ENCODE results near the gene C6orf89. TPM values are rescaled to one million over a fixed set of nuclear protein-coding genes. Genes with fewer than 3 reads are reported as not detected.

The C6orf89 gene
- total and polyA plus RNA-seq, 4 donors = 16.7 to 59.7 (median 39.8) TPM

DNA sequence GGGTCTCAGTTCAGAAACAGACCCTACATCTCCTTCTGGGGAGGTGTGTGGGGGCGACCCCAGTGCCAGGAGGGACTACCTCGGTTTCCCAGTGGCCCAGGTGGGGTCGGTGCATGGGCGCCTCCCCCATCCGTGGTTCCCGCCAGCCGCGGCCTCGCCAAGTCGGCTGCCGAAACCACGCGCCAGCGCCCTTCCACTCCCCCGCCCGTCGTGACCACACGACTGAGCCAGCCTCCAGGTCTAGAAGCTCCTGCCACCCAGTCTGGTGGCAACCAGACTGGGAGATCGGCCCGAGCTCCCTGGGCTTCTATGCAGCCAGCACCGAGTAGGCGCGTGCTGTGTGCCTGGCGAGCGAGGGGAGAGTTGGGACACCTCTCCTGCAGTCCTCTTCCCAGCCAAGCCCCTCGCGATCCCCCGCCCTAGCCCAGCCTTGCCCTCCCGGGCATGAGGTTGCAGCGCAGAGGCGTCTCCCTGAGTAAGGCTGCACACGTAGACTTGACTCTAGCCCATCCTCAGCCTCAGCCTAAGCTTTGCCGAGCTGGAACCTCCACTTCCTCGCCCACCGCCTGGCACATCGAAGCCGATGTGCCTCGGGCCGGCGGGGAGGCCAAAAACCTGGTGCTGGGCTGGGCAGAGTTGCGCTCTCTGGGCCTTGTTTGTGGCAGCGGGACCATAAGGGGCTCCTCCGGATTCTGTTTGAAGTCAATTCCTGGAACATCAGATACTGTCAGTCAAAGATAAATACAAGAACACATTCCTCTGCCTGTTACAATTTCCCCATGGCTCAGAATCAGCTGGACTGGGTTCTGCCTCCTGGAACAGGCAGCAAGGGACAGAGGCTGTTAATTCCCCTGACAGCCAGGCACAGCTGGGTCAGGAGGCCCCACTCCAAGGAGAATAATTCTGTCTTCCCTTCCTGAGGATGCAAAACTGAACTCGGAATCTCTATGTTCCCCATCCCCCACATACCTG is 45.0 kb upstream of the C6orf89 start:
- H3K4me3 ChIP-seq (ENCODE audit: low read length in 2 of 2) = peak overlapping the region in 1 of 2 donors; percentile 23
- ATAC-seq (ENCODE audit: low FRiP score) (peak; percentile 59), DNase-seq (peak; percentile 58 to 86)
- no peaks in the 10 kb centered on the region for H3K36me3 ChIP-seq (ENCODE audit: control insufficient read depth in 1 of 2, insufficient read depth in 2 of 2, low read length in 1 of 2)
- no peaks in the 10 kb centered on the region for H3K9me3 ChIP-seq (ENCODE audit: control insufficient read depth, low read length)
- H3K27me3 ChIP-seq (ENCODE audit: control insufficient read depth in 1 of 2, insufficient read depth in 2 of 2, low read length in 1 of 2) = no peaks in the 10 kb centered on the region
- no peak overlapping the region for H3K27ac ChIP-seq (ENCODE audit: low read depth in 1 of 2, low read length in 2 of 2)
- intact Hi-C loops (cut with DNase I) = no loop called here
- H3K4me1 ChIP-seq (ENCODE audit: control insufficient read depth in 1 of 2, insufficient read depth in 2 of 2, low read length in 2 of 2) = no peaks in the 10 kb centered on the region
- 1 to 2% methylated on average over 42 to 44 of the region's 44 CpGs for WGBS, 2 donors

DNA sequence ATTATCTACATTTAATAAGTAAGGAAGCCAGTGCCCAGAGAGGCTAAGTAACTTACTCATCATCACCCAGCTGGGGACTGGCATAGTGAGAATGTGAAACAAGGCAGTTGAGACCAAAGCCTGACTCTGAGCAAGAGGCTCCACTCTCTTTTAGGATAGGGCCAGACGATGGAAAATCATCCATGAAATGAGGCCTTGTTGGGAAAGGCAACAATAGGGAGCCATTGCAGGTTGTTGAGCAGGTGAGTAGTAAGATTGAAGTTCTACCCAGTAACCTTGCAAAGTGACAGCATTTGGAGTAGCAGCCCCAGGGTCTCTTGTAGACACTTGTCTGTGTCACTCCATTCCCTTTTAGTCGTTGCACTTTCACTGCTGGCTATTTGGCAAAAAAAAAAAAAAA is 44.0 kb upstream of the C6orf89 start:
- intact Hi-C loops (cut with DNase I) = no loop called here
- no peaks in the 10 kb centered on the region for H3K4me1 ChIP-seq (ENCODE audit: control insufficient read depth in 1 of 2, insufficient read depth in 2 of 2, low read length in 2 of 2)
- no peak overlapping the region for H3K4me3 ChIP-seq (ENCODE audit: low read length in 2 of 2)
- no peak for ATAC-seq (ENCODE audit: low FRiP score)
- no peaks in the 10 kb centered on the region for H3K27me3 ChIP-seq (ENCODE audit: control insufficient read depth in 1 of 2, insufficient read depth in 2 of 2, low read length in 1 of 2)
- 84 to 90% methylated on average over 2 of the region's 2 CpGs for WGBS, 2 donors
- no peaks in the 10 kb centered on the region for H3K36me3 ChIP-seq (ENCODE audit: control insufficient read depth in 1 of 2, insufficient read depth in 2 of 2, low read length in 1 of 2)
- H3K27ac ChIP-seq (ENCODE audit: low read depth in 1 of 2, low read length in 2 of 2) = no peak overlapping the region
- no peaks in the 10 kb centered on the region for H3K9me3 ChIP-seq (ENCODE audit: control insufficient read depth, low read length)
- DNase-seq = no peak

- Histone ChIP-seq H3K4me1 (ENCODE audit: control insufficient read depth in 1 of 2, insufficient read depth in 2 of 2, low read length in 2 of 2) (no peaks in the 10 kb centered on the region), H3K27me3 (ENCODE audit: control insufficient read depth in 1 of 2, insufficient read depth in 2 of 2, low read length in 1 of 2) (no peaks in the 10 kb centered on the region), H3K4me3 (ENCODE audit: low read length in 2 of 2) (no peak overlapping the region), H3K27ac (ENCODE audit: low read depth in 1 of 2, low read length in 2 of 2) (no peak overlapping the region), H3K9me3 (ENCODE audit: control insufficient read depth, low read length) (no peaks in the 10 kb centered on the region), H3K36me3 (ENCODE audit: control insufficient read depth in 1 of 2, insufficient read depth in 2 of 2, low read length in 1 of 2) (no peaks in the 10 kb centered on the region)
- DNase-seq (no peak), ATAC-seq (ENCODE audit: low FRiP score) (no peak)
- 52 to 64% methylated on average over 4 of the region's 4 CpGs for WGBS, 2 donors
- intact Hi-C loops (cut with DNase I) = no loop called here
These were observed 42.6 kb upstream of the C6orf89 start for GRCh38 chr6:36843170-36843569.

GRCh38 chr6:36844232-36845170 is 41.3 kb upstream of the C6orf89 start:
- H3K27ac ChIP-seq (ENCODE audit: low read depth in 1 of 2, low read length in 2 of 2) = no peak overlapping the region
- H3K9me3 ChIP-seq (ENCODE audit: control insufficient read depth, low read length) = no peaks in the 10 kb centered on the region
- H3K36me3 ChIP-seq (ENCODE audit: control insufficient read depth in 1 of 2, insufficient read depth in 2 of 2, low read length in 1 of 2) = no peaks in the 10 kb centered on the region
- H3K4me3 ChIP-seq (ENCODE audit: low read length in 2 of 2) = no peak overlapping the region
- H3K4me1 ChIP-seq (ENCODE audit: control insufficient read depth in 1 of 2, insufficient read depth in 2 of 2, low read length in 2 of 2) = no peaks in the 10 kb centered on the region
- intact Hi-C loops (cut with DNase I) = loop anchor here in 1 of 2 donors (5.0 kb wide), 1 partner anchor 57 kb away; no protein-coding TSS in a partner anchor
- H3K27me3 ChIP-seq (ENCODE audit: control insufficient read depth in 1 of 2, insufficient read depth in 2 of 2, low read length in 1 of 2) = no peaks in the 10 kb centered on the region
- 86 to 88% methylated on average over 19 of the region's 19 CpGs for WGBS, 2 donors
- ATAC-seq (ENCODE audit: low FRiP score) (no peak), DNase-seq (no peak)

DNA sequence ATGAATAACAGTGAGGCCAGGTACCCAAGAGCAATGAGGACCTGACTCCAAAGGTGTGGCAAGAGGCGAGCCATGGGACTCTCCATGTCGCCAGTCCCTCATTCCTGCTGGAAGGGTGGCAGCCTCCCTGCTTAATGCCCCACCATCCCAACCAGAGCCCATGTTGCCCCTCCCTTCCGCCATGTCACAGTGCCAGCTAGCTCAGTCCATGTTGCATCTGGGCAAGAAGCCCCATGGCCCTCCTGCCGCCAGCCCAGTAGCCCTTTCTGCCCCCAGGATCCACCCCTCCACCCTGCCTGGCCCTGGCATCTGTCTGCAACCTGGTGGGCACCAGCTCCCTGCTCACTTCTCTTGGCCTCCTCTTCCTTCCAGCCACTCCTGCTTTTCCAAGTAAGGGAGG is 40.5 kb upstream of the C6orf89 start:
- no peak for ATAC-seq (ENCODE audit: low FRiP score)
- Histone ChIP-seq H3K4me3 (ENCODE audit: low read length in 2 of 2) (no peak overlapping the region), H3K9me3 (ENCODE audit: control insufficient read depth, low read length) (no peaks in the 10 kb centered on the region), H3K4me1 (ENCODE audit: control insufficient read depth in 1 of 2, insufficient read depth in 2 of 2, low read length in 2 of 2) (no peaks in the 10 kb centered on the region), H3K27ac (ENCODE audit: low read depth in 1 of 2, low read length in 2 of 2) (no peak overlapping the region), H3K27me3 (ENCODE audit: control insufficient read depth in 1 of 2, insufficient read depth in 2 of 2, low read length in 1 of 2) (no peaks in the 10 kb centered on the region), H3K36me3 (ENCODE audit: control insufficient read depth in 1 of 2, insufficient read depth in 2 of 2, low read length in 1 of 2) (no peaks in the 10 kb centered on the region)
- intact Hi-C loops (cut with DNase I) = loop anchor here in 1 of 2 donors (5.0 kb wide), 1 partner anchor 58 kb away; no protein-coding TSS in a partner anchor
- no peak for DNase-seq
- whole genome bisulfite sequencing, 2 donors = 71 to 96% methylated on average over 4 of the region's 4 CpGs

GRCh38 chr6:36847152-36847551 is 38.6 kb upstream of the C6orf89 start:
- WGBS, 2 donors = 96 to 97% methylated on average over 4 of the region's 4 CpGs
- Histone ChIP-seq H3K9me3 (ENCODE audit: control insufficient read depth, low read length) (no peaks in the 10 kb centered on the region), H3K27ac (ENCODE audit: low read depth in 1 of 2, low read length in 2 of 2) (no peak overlapping the region), H3K27me3 (ENCODE audit: control insufficient read depth in 1 of 2, insufficient read depth in 2 of 2, low read length in 1 of 2) (no peaks in the 10 kb centered on the region), H3K4me3 (ENCODE audit: low read length in 2 of 2) (no peak overlapping the region), H3K4me1 (ENCODE audit: control insufficient read depth in 1 of 2, insufficient read depth in 2 of 2, low read length in 2 of 2) (peaks cover 0 to 2% of the 10 kb centered on the region in 2 donors), H3K36me3 (ENCODE audit: control insufficient read depth in 1 of 2, insufficient read depth in 2 of 2, low read length in 1 of 2) (no peaks in the 10 kb centered on the region)
- DNase-seq = no peak
- intact Hi-C loops (cut with DNase I) = loop anchor here in 1 of 2 donors (5.0 kb wide), 1 partner anchor 60 kb away; no protein-coding TSS in a partner anchor
- no peak for ATAC-seq (ENCODE audit: low FRiP score)

DNA sequence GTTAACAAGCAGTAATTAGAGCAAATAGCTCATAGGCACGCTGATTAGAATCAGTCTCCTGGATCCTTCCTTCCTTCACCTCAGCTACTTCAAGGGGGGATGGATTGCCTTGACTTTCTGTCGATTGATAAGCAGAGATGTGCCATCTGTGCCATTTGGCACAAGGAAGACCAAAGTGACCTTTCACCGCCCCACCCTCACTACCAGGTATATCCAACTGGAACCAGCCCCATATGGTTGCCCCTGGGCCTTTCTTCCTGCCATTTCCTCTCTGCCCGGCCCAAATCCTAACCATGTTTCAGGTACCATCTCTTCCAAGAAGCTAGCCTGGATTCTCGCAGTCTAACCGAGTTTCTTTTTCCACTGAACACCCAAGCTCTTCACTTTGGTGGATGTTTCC is 37.8 kb upstream of the C6orf89 start:
- ATAC-seq (ENCODE audit: low FRiP score) (no peak), DNase-seq (no peak)
- H3K9me3 ChIP-seq (ENCODE audit: control insufficient read depth, low read length) = no peaks in the 10 kb centered on the region
- H3K36me3 ChIP-seq (ENCODE audit: control insufficient read depth in 1 of 2, insufficient read depth in 2 of 2, low read length in 1 of 2) = no peaks in the 10 kb centered on the region
- H3K27me3 ChIP-seq (ENCODE audit: control insufficient read depth in 1 of 2, insufficient read depth in 2 of 2, low read length in 1 of 2) = no peaks in the 10 kb centered on the region
- intact Hi-C loops (cut with DNase I) = loop anchor here in 1 of 2 donors (5.0 kb wide), 1 partner anchor 61 kb away; no protein-coding TSS in a partner anchor
- H3K4me1 ChIP-seq (ENCODE audit: control insufficient read depth in 1 of 2, insufficient read depth in 2 of 2, low read length in 2 of 2) = peaks cover 0 to 2% of the 10 kb centered on the region in 2 donors
- 95% methylated on average over 6 of the region's 6 CpGs for WGBS, 2 donors
- H3K27ac ChIP-seq (ENCODE audit: low read depth in 1 of 2, low read length in 2 of 2) = no peak overlapping the region
- no peak overlapping the region for H3K4me3 ChIP-seq (ENCODE audit: low read length in 2 of 2)

GRCh38 chr6:36848658-36849441 is 36.9 kb upstream of the C6orf89 start:
- no peak for DNase-seq
- H3K36me3 ChIP-seq (ENCODE audit: control insufficient read depth in 1 of 2, insufficient read depth in 2 of 2, low read length in 1 of 2) = no peaks in the 10 kb centered on the region
- H3K27ac ChIP-seq (ENCODE audit: low read depth in 1 of 2, low read length in 2 of 2) = no peak overlapping the region
- H3K27me3 ChIP-seq (ENCODE audit: control insufficient read depth in 1 of 2, insufficient read depth in 2 of 2, low read length in 1 of 2) = no peaks in the 10 kb centered on the region
- intact Hi-C loops (cut with DNase I) = loop anchor here in 1 of 2 donors (5.0 kb wide), 1 partner anchor 62 kb away; no protein-coding TSS in a partner anchor
- H3K4me3 ChIP-seq (ENCODE audit: low read length in 2 of 2) = no peak overlapping the region
- H3K4me1 ChIP-seq (ENCODE audit: control insufficient read depth in 1 of 2, insufficient read depth in 2 of 2, low read length in 2 of 2) = peaks cover 0 to 2% of the 10 kb centered on the region in 2 donors
- H3K9me3 ChIP-seq (ENCODE audit: control insufficient read depth, low read length) = no peaks in the 10 kb centered on the region
- WGBS, 2 donors = 26 to 47% methylated on average over 25 to 26 of the region's 26 CpGs
- ATAC-seq (ENCODE audit: low FRiP score) = no peak

All from aorta (tissue), 5 donors.